SU-DHL-6 (cell line): ENCODE results near the gene DTNA.

ENCODE experiments used
- H2AFZ ChIP-seq: fragments of 200-600 bp; sonication (generic); 2 replicates; pipeline ENCODE4 v1.6.1; 2014; ENCODE audit warnings: low read depth, mild to moderate bottlenecking, moderate library complexity, mixed read lengths, antibody characterized with exemption, low read length; ENCODE audit not compliant: severe bottlenecking
- H3F3A ChIP-seq: fragments of 200-600 bp; shearing (Covaris generic); 2 replicates; pipeline ENCODE4 v1.6.0; 2016; ENCODE audit warnings: antibody characterized with exemption, mild to moderate bottlenecking; ENCODE audit not compliant: insufficient read depth
- H3K27ac ChIP-seq: fragments of 200-600 bp; sonication (generic); 2 replicates; pipeline ENCODE4 v1.5.1; 2016; ENCODE audit warnings: low read depth, mild to moderate bottlenecking, low read length, moderate library complexity, mixed read lengths
- H3K27me3 ChIP-seq: fragments of 200-600 bp; sonication (generic), shearing (Covaris generic); 2 replicates; pipeline ENCODE4 v1.6.0; 2014; ENCODE audit warnings: mild to moderate bottlenecking, low read length
- H3K36me3 ChIP-seq: fragments of 200-600 bp; sonication (generic); 2 replicates; pipeline ENCODE4 v1.6.1; 2014; ENCODE audit warnings: mild to moderate bottlenecking, low read length, mixed read lengths
- H3K4me2 ChIP-seq: fragments of 300-600, 200-600 bp; shearing (Covaris generic), sonication (generic); 2 replicates; pipeline ENCODE4 v1.6.0; 2014; ENCODE audit warnings: low read length, low read depth, mild to moderate bottlenecking; ENCODE audit not compliant: poor library complexity, severe bottlenecking
- H3K4me3 ChIP-seq: fragments of 200-600 bp; sonication (generic); 2 replicates; pipeline ENCODE4 v1.5.1; 2014; ENCODE audit warnings: antibody characterized with exemption, low read length, mild to moderate bottlenecking, mixed read lengths; ENCODE audit not compliant: insufficient read depth, poor library complexity, severe bottlenecking
- H3K79me2 ChIP-seq: fragments of 200-600 bp; sonication (generic); 2 replicates; pipeline ENCODE4 v1.6.1; 2014; ENCODE audit warnings: mild to moderate bottlenecking, low read length, moderate library complexity; ENCODE audit not compliant: insufficient read depth
- H3K9ac ChIP-seq: fragments of 200-600 bp; sonication (generic); 2 replicates; pipeline ENCODE4 v1.7.0; 2014; ENCODE audit warnings: mild to moderate bottlenecking, low read length
- H3K9me2 ChIP-seq: fragments of 200-600 bp; sonication (generic); replicated peaks from 2 replicates; pipeline ENCODE4 v1.6.1; 2014; ENCODE audit warnings: low read length; ENCODE audit not compliant: insufficient read depth
- H3K9me3 ChIP-seq: fragments of 200-600 bp; sonication (generic); 2 replicates; pipeline ENCODE4 v1.6.1; 2014; ENCODE audit warnings: low read length, mixed read lengths; ENCODE audit not compliant: insufficient read depth
- H4K20me1 ChIP-seq: fragments of 200-600 bp; sonication (generic); 2 replicates; pipeline ENCODE4 v1.6.1; 2014; ENCODE audit warnings: low read depth, mild to moderate bottlenecking, antibody characterized with exemption, low read length, moderate library complexity, mixed read lengths
- EZH2phosphoT487 ChIP-seq: fragments of 200-600 bp; sonication (generic), shearing (Covaris generic); conservative IDR thresholded peaks from 2 replicates; pipeline ENCODE4 v1.6.1; 2018; ENCODE audit warnings: mild to moderate bottlenecking, antibody characterized with exemption, low read length, moderate library complexity, mixed read lengths
- TF ChIP-seq, protein P1 (sequence below): fragments of 200-600 bp; sonication (generic); IDR thresholded peaks from one replicate; pipeline ENCODE4 v1.5.1; 2017; ENCODE audit warnings: antibody characterized with exemption, mild to moderate bottlenecking, low read length, moderate library complexity; ENCODE audit not compliant: insufficient read depth, poor library complexity, severe bottlenecking

DTNA gene

DNA sequence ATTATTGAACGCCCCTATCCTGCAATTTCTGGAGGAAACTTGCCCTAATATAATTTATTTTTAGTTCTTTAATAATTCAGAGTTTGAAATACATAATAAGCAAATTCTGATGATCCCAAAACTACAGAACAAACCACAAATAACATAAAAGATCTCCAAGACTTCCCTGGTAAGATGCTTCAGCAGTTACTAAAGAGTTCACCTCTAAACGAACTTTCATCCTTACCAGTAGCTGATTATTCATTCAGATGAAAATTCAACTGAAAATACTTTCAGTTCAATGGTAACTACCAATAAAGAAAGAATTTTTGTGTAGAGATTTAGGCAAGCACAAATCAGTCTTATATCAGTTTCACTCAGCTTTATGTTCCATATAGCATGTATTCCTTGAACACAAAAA is 201.0 kb downstream of the DTNA start:
- H2AFZ ChIP-seq, result no peak overlapping the region
- H4K20me1 ChIP-seq, result no peaks in the 10 kb centered on the region
- H3F3A ChIP-seq, result no peaks in the 10 kb centered on the region
- no peak overlapping the region for H3K9ac ChIP-seq
- no peaks in the 10 kb centered on the region for H3K36me3 ChIP-seq
- no peak overlapping the region for H3K27ac ChIP-seq
- no peaks in the 10 kb centered on the region for H3K79me2 ChIP-seq
- no peak overlapping the region for H3K4me2 ChIP-seq
- no peak overlapping the region for H3K4me3 ChIP-seq
- no peaks in the 10 kb centered on the region for H3K27me3 ChIP-seq
- TF ChIP-seq, protein P1, sequence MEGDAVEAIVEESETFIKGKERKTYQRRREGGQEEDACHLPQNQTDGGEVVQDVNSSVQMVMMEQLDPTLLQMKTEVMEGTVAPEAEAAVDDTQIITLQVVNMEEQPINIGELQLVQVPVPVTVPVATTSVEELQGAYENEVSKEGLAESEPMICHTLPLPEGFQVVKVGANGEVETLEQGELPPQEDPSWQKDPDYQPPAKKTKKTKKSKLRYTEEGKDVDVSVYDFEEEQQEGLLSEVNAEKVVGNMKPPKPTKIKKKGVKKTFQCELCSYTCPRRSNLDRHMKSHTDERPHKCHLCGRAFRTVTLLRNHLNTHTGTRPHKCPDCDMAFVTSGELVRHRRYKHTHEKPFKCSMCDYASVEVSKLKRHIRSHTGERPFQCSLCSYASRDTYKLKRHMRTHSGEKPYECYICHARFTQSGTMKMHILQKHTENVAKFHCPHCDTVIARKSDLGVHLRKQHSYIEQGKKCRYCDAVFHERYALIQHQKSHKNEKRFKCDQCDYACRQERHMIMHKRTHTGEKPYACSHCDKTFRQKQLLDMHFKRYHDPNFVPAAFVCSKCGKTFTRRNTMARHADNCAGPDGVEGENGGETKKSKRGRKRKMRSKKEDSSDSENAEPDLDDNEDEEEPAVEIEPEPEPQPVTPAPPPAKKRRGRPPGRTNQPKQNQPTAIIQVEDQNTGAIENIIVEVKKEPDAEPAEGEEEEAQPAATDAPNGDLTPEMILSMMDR, result no peak
- TF ChIP-seq EZH2phosphoT487, result no peak
- H3K9me3 ChIP-seq, result no peaks in the 10 kb centered on the region
- H3K9me2 ChIP-seq, result no peaks in the 10 kb centered on the region

DNA sequence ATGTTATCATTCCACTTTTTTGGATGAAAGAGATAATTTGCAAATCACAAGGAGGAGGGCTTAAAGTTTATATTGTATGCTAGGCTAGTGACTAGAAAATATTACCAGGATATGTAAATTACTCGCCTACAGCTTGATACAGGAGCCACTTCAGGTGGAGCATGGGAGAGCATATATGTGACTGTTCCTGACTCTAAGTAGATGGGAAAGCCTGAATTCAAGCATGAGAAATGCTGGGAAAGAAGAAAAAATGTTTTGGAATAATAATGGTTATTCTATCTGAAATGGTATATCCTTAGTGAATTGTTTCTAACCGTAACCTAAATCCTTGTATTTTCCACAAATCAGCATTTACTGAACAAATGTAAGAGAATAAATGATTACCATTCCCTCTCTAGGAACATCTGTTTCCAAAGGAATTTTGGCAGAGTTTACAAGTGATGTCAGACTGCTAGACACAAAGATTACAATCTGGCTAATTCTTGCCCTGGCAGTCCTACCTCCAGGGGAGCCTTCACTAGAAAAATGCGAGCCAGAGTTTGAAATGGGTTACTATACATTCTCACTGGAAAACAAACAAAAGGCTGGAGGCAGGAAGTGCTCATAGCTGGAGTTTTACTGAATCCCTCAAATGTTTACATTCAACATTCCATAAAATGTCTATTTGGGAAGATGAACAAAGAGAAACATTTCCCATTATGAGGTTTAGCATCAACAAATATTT is 201.7 kb downstream of the DTNA start:
- H3K79me2 ChIP-seq, result no peaks in the 10 kb centered on the region
- H3K4me3 ChIP-seq, result no peak overlapping the region
- H3K9ac ChIP-seq, result no peak overlapping the region
- no peak overlapping the region for H2AFZ ChIP-seq
- TF ChIP-seq, protein P1, result no peak
- no peak for TF ChIP-seq EZH2phosphoT487
- H4K20me1 ChIP-seq, result no peaks in the 10 kb centered on the region
- no peaks in the 10 kb centered on the region for H3K27me3 ChIP-seq
- H3K36me3 ChIP-seq, result no peaks in the 10 kb centered on the region
- no peak overlapping the region for H3K4me2 ChIP-seq
- H3K9me2 ChIP-seq, result no peaks in the 10 kb centered on the region
- H3K9me3 ChIP-seq, result no peaks in the 10 kb centered on the region
- H3K27ac ChIP-seq, result no peak overlapping the region
- H3F3A ChIP-seq, result no peaks in the 10 kb centered on the region

GRCh38 chr18:34913837-34914661 is 204.0 kb downstream of the DTNA start:
- Histone ChIP-seq H3K4me3 (no peak overlapping the region), H3K27me3 (no peaks in the 10 kb centered on the region), H3K36me3 (no peaks in the 10 kb centered on the region), H3K79me2 (no peaks in the 10 kb centered on the region), H4K20me1 (no peaks in the 10 kb centered on the region), H3K9me2 (no peaks in the 10 kb centered on the region), H2AFZ (no peak overlapping the region), H3K9ac (no peak overlapping the region), H3F3A (no peaks in the 10 kb centered on the region), H3K4me2 (no peak overlapping the region), H3K9me3 (no peaks in the 10 kb centered on the region), H3K27ac (no peak overlapping the region)
- TF ChIP-seq, protein P1, result no peak
- TF ChIP-seq EZH2phosphoT487, result no peak
